HG03045 (cell line): ENCODE data around the gene PLCL2.

Experiments used
- ATAC-seq: cut with Tn5 transposase; IDR thresholded peaks from one replicate; pipeline ENCODE4 v1.9.1; 2021; ENCODE audit warnings: mild to moderate bottlenecking, moderate library complexity; ENCODE audit not compliant: unreplicated experiment

The PLCL2 gene

DNA sequence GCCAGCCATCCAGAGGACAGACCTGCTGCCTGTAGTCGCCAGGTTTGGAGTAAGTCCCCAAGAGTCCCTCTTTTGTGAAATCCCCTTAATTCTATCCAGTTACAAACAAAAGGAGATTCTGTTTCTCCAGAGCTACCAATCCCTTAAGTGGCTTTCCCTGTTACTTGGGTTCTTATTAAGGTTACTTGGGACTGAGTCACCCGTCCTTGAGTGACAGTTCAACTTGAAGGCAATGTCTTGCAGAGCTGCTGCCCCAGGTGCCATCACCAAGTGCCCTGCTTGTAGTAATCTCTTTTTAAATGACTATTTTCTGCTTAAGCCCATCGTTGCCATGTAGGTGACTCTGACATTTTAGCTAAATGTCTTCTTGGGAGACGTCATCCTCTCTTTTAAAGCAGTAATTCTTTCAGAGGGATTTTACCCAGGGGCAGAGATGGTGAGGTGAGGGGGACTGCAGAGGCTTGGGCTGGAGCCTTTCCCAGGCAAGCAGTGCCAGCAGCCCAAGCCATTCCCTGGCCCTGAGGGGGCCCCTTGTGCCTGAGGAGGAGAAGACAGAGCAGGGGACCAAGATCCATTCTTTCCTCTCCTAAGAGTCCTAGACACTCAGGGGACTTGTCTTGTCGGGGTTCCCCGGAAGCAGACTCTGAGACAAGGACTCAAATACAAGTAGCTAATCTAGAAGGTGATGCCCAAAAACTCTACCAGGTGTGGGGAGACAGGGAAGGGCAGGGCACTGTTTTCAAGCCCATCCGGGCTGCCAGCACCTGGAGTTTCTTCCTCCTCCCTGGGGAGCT, 253.7 kb downstream of the PLCL2 start:
- no peak for ATAC-seq
